ENCODE measurements around the gene CPHXL. TPM values are rescaled to one million over a fixed set of nuclear protein-coding genes. Genes with fewer than 3 reads are reported as not detected.

Gene CPHXL
- polyA plus RNA-seq, 1 of the 3 experiments (the other 2 are of a cell fraction), result not detected

- TF ChIP-seq USF2 (IDR thresholded peaks at IDR 0.05; ENCODE audit: borderline replicate concordance, low read depth, low read length) (no peak), FOXM1 (IDR thresholded peaks at IDR 0.05; ENCODE audit: low read depth) (no peak), POLR2AphosphoS5 (IDR thresholded peaks at IDR 0.05; ENCODE audit: low read depth, low read length) (no peak), SMC3 (IDR thresholded peaks at IDR 0.05; ENCODE audit: low read depth, low read length) (no peak), FOSL2 (IDR thresholded peaks at IDR 0.05; ENCODE audit: borderline replicate concordance, low read depth) (no peak), SIN3A (IDR thresholded peaks at IDR 0.05; ENCODE audit: borderline replicate concordance, low read depth, low read length) (no peak), RFX5 (IDR thresholded peaks at IDR 0.05; ENCODE audit: low read length) (no peak), YY1 (IDR thresholded peaks at IDR 0.05; ENCODE audit: low read depth) (no peak), EZH2phosphoT487 (IDR thresholded peaks at IDR 0.05; ENCODE audit: borderline replicate concordance, low read depth) (no peak), TEAD4 (IDR thresholded peaks at IDR 0.05; ENCODE audit: borderline replicate concordance, insufficient read depth) (no peak)
- TF ChIP-seq, protein P1, sequence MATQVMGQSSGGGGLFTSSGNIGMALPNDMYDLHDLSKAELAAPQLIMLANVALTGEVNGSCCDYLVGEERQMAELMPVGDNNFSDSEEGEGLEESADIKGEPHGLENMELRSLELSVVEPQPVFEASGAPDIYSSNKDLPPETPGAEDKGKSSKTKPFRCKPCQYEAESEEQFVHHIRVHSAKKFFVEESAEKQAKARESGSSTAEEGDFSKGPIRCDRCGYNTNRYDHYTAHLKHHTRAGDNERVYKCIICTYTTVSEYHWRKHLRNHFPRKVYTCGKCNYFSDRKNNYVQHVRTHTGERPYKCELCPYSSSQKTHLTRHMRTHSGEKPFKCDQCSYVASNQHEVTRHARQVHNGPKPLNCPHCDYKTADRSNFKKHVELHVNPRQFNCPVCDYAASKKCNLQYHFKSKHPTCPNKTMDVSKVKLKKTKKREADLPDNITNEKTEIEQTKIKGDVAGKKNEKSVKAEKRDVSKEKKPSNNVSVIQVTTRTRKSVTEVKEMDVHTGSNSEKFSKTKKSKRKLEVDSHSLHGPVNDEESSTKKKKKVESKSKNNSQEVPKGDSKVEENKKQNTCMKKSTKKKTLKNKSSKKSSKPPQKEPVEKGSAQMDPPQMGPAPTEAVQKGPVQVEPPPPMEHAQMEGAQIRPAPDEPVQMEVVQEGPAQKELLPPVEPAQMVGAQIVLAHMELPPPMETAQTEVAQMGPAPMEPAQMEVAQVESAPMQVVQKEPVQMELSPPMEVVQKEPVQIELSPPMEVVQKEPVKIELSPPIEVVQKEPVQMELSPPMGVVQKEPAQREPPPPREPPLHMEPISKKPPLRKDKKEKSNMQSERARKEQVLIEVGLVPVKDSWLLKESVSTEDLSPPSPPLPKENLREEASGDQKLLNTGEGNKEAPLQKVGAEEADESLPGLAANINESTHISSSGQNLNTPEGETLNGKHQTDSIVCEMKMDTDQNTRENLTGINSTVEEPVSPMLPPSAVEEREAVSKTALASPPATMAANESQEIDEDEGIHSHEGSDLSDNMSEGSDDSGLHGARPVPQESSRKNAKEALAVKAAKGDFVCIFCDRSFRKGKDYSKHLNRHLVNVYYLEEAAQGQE (IDR thresholded peaks at IDR 0.05; ENCODE audit: low read depth, low read length), result no peak
- POLR2A ChIA-PET, result interaction anchor here (0.7 kb wide), 1 partner anchor 315 kb away, joined by 3 read pairs; no protein-coding TSS in a partner anchor
Observed at GRCh38 chr16:75732871-75733270, 6.6 kb upstream of the CPHXL start.

DNA sequence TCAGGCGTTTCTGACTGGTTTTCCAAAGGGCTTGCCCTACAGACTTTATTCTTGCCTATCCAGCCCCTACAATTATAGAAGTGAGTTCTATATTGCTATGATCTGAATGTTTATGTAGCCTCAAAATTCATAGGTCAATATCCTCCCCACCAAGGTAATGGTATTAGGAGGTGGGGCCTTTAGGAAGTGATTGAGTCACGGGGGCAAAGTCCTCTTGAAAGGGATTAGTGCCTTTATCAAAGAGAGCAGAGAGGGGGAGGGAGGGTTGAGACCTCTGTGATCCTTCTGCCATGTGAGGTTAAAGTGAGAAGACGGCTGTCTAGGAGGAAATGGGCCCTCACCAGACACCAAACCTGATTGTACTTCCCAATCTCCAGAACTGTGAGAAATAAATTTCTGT, 931 bp upstream of the CPHXL start:
- WGBS (ENCODE audit: low lambda C conversion rate), result 17% methylated on average over 3 of the region's 3 CpGs
- no peak overlapping the region for H3K27ac ChIP-seq (ENCODE audit: low read depth in 2 of 2, low read length in 1 of 2)
- no peaks in the 10 kb centered on the region for H3K4me1 ChIP-seq (ENCODE audit: control insufficient read depth in 1 of 2, insufficient read depth in 2 of 2, low read depth in 1 of 2, low read length in 1 of 2)
- H3F3A ChIP-seq (replicated peaks; ENCODE audit: insufficient read depth), result no peaks in the 10 kb centered on the region
- H3K9me3 ChIP-seq, result no peaks in the 10 kb centered on the region
- H3K4me3 ChIP-seq (ENCODE audit: low read depth in 2 of 2, low read length in 1 of 2), result no peak overlapping the region
- no peaks in the 10 kb centered on the region for H3K9me2 ChIP-seq
- POLR2A ChIA-PET, result no interaction called here
- H3K79me2 ChIP-seq (ENCODE audit: insufficient read depth), result no peaks in the 10 kb centered on the region
- CTCF ChIA-PET, result no interaction called here
- no peak overlapping the region for H3K9ac ChIP-seq
- no peaks in the 10 kb centered on the region for H4K20me1 ChIP-seq (ENCODE audit: insufficient read depth)
- no peak overlapping the region for H3K4me2 ChIP-seq
- DNase-seq, result no peak
- H3K27me3 ChIP-seq (ENCODE audit: insufficient read depth), result no peaks in the 10 kb centered on the region
- H2AFZ ChIP-seq (ENCODE audit: low read depth), result no peak overlapping the region
- H3K36me3 ChIP-seq (replicated peaks in 1 of 2; ENCODE audit: control insufficient read depth in 1 of 2, insufficient read depth in 2 of 2, low read length in 1 of 2), result no peaks in the 10 kb centered on the region
- TF ChIP-seq NFIC (IDR thresholded peaks at IDR 0.05; ENCODE audit: borderline replicate concordance) (no peak), FOXJ3 (CRISPR knock-in tag; IDR thresholded peaks at IDR 0.05) (no peak), PBX3 (IDR thresholded peaks at IDR 0.05) (no peak), USF2 (IDR thresholded peaks at IDR 0.05; ENCODE audit: borderline replicate concordance, low read depth, low read length) (no peak), GABPA (IDR thresholded peaks at IDR 0.05; ENCODE audit: low read depth) (no peak), TEAD4 (IDR thresholded peaks at IDR 0.05; ENCODE audit: borderline replicate concordance, insufficient read depth) (no peak)
- TF ChIP-seq, protein P1 (IDR thresholded peaks at IDR 0.05; ENCODE audit: low read depth, low read length), result no peak

More at GRCh38 chr16:75732871-75733270, 6.6 kb upstream of the CPHXL start:
- Histone ChIP-seq H3F3A (replicated peaks; ENCODE audit: insufficient read depth) (no peaks in the 10 kb centered on the region), H3K9me2 (no peaks in the 10 kb centered on the region), H2AFZ (ENCODE audit: low read depth) (no peak overlapping the region), H3K27ac (ENCODE audit: low read depth in 2 of 2, low read length in 1 of 2) (no peak overlapping the region), H3K36me3 (replicated peaks in 1 of 2; ENCODE audit: control insufficient read depth in 1 of 2, insufficient read depth in 2 of 2, low read length in 1 of 2) (no peaks in the 10 kb centered on the region), H3K79me2 (ENCODE audit: insufficient read depth) (no peaks in the 10 kb centered on the region), H4K20me1 (ENCODE audit: insufficient read depth) (no peaks in the 10 kb centered on the region), H3K27me3 (ENCODE audit: insufficient read depth) (no peaks in the 10 kb centered on the region), H3K4me2 (no peak overlapping the region), H3K9me3 (no peaks in the 10 kb centered on the region), H3K4me1 (ENCODE audit: control insufficient read depth in 1 of 2, insufficient read depth in 2 of 2, low read depth in 1 of 2, low read length in 1 of 2) (peaks cover 0 to 7% of the 10 kb centered on the region in 2 experiments; a peak in 2 of 4 replicates), H3K4me3 (ENCODE audit: low read depth in 2 of 2, low read length in 1 of 2) (no peak overlapping the region), H3K9ac (no peak overlapping the region)
- WGBS (ENCODE audit: low lambda C conversion rate), result 4% methylated on average over 2 of the region's 2 CpGs
- CTCF ChIA-PET, result interaction anchor here (1.0 kb wide), 1 partner anchor 41 kb away, joined by 4 read pairs; no protein-coding TSS in a partner anchor
- no peak for DNase-seq

Measured in SK-N-SH (cell line).